Measurements from ENCODE around the gene PCGF3.

Gene PCGF3

GRCh38 chr4:793941-794621, 88.4 kb downstream of the PCGF3 start:
- no peak for DNase-seq (ENCODE audit: low read depth)
- no peak for TF ChIP-seq CTCF (IDR thresholded peaks at IDR 0.05; ENCODE audit: insufficient read depth, low read depth, low read length, missing control alignments)
- no peak overlapping the region for H3K4me3 ChIP-seq (ENCODE audit: low read length)

- no peak overlapping the region for H3K4me3 ChIP-seq (ENCODE audit: low read length)
- no peak for TF ChIP-seq CTCF (IDR thresholded peaks at IDR 0.05; ENCODE audit: insufficient read depth, low read depth, low read length, missing control alignments)
- no peak for DNase-seq (ENCODE audit: low read depth)
Observed at GRCh38 chr4:794900-795725, 89.5 kb downstream of the PCGF3 start.

DNA sequence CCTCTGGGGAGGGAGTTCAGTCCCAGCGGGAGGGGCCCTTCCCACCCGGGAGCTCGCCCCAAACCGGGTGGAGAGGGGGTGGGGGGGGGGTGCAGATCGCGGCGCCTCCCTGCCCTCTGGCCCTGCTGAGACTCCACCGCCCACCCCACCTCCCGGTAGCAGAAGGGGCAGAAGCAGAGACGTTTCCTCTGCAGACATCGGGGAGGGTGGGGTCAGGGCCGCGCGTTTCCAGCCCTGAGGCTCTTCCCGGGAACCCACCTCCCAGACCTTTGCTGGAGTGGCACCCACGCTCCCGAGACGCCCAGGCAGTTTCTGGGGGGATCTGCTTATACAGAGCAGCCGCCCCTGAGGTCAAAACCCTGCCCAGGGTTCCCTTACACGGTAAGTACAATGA, 90.1 kb downstream of the PCGF3 start:
- H3K4me3 ChIP-seq (ENCODE audit: low read length): no peak overlapping the region
- TF ChIP-seq CTCF (IDR thresholded peaks at IDR 0.05; ENCODE audit: insufficient read depth, low read depth, low read length, missing control alignments): no peak
- DNase-seq (ENCODE audit: low read depth): no peak

- TF ChIP-seq CTCF (IDR thresholded peaks at IDR 0.05; ENCODE audit: insufficient read depth, low read depth, low read length, missing control alignments): no peak
- H3K4me3 ChIP-seq (ENCODE audit: low read length): no peak overlapping the region
- no peak for DNase-seq (ENCODE audit: low read depth)
Observed at GRCh38 chr4:796206-796605, 90.6 kb downstream of the PCGF3 start.

DNA sequence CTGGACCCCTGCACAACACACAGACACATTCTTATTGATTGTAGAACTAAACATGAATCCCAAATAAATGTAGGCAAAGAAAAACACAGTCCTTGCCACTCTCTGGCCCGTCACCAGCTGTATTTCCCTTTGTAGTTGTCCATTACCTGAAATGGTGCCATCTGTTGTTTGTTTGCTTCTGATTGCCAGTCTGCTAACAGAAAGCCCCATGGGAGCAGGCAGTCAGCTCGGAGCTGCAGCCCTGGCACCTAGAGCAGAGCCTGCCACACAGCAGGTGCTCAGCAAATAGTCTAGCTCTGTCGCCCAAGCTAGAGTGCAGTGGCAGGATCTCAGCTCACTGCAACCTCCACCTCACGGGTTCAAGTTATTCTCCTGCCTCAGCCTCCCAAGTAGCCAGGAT, 91.4 kb downstream of the PCGF3 start:
- TF ChIP-seq CTCF (IDR thresholded peaks at IDR 0.05; ENCODE audit: insufficient read depth, low read depth, low read length, missing control alignments): no peak
- DNase-seq (ENCODE audit: low read depth): no peak
- H3K4me3 ChIP-seq (ENCODE audit: low read length): no peak overlapping the region

DNA sequence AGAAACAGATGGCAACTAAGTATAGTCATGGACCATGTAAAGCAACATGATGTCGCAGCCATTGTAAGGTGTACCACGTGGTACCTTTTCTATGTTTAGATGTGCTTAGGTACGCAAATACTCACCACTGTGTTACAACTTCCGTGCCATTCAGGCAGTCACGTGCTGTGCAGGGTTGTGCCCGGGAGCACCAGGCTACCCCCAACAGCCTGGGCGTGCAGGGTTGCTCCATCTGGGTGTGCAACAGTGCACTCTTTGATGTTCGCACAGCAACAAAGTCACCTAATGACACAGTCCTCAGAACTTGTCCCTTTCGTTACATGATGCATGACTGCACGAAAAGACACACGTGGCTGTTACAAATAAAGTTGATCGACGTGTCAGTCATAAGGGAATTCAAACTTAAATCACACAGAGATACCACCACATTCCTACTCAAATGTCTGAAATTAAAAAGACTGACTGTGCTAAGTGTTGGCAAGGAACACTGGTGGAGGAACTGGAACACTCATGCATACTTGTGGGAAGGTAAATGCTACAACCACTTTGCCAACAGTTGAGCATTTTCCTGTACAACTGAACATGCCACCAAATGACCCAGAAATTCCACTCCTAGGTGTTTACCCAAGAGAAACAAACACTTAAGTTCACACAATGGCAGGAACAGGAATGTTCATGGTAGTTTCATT, 95.9 kb downstream of the PCGF3 start:
- H3K4me3 ChIP-seq (ENCODE audit: low read length): no peak overlapping the region
- DNase-seq (ENCODE audit: low read depth): no peak
- no peak for TF ChIP-seq CTCF (IDR thresholded peaks at IDR 0.05; ENCODE audit: insufficient read depth, low read depth, low read length, missing control alignments)
